Measurements from ENCODE around the gene PARP15. TPM values are rescaled to one million over a fixed set of nuclear protein-coding genes. Genes with fewer than 3 reads are reported as not detected.

Gene PARP15
- total and polyA plus RNA-seq, 4 donors, result 2.4 to 6.1 (median 4.4) TPM

DNA sequence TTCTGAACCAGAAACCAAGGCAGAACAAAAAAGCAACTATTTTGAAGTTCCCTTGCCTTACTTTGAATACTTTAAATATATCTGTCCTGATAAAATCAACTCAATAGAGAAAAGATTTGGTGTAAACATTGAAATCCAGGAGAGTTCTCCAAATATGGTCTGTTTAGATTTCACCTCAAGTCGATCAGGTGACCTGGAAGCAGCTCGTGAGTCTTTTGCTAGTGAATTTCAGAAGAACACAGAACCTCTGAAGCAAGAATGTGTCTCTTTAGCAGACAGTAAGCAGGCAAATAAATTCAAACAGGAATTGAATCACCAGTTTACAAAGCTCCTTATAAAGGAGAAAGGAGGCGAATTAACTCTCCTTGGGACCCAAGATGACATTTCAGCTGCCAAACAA is 8.7 kb upstream of the PARP15 start:
- Histone ChIP-seq H3K4me3 (no peak overlapping the region), H3K27me3 (ENCODE audit: control insufficient read depth in 3 of 3, insufficient read depth in 3 of 3, low read length in 2 of 3) (no peaks in the 10 kb centered on the region), H3K36me3 (ENCODE audit: control insufficient read depth in 4 of 4, insufficient read depth in 4 of 4, low read length in 4 of 4) (peaks cover 22 to 30% (median 28%) of the 10 kb centered on the region in 4 donors), H3K9ac (ENCODE audit: insufficient read depth in 1 of 2, low read length in 2 of 2) (no peak overlapping the region), H3K27ac (ENCODE audit: low read depth in 1 of 2, low read length in 1 of 2) (no peak overlapping the region), H3K9me3 (ENCODE audit: control insufficient read depth in 4 of 4, insufficient read depth in 3 of 4, low read length in 3 of 4) (no peaks in the 10 kb centered on the region), H3K4me1 (ENCODE audit: control insufficient read depth in 5 of 5, insufficient read depth in 5 of 5, low read length in 5 of 5) (peaks cover 0 to 10% (median 5%) of the 10 kb centered on the region in 5 donors)
- DNase-seq, result peak in 1 of 3 donors; percentile 19
- ATAC-seq (ENCODE audit: insufficient read depth, low FRiP score), result no peak
- TF ChIP-seq, protein P1, sequence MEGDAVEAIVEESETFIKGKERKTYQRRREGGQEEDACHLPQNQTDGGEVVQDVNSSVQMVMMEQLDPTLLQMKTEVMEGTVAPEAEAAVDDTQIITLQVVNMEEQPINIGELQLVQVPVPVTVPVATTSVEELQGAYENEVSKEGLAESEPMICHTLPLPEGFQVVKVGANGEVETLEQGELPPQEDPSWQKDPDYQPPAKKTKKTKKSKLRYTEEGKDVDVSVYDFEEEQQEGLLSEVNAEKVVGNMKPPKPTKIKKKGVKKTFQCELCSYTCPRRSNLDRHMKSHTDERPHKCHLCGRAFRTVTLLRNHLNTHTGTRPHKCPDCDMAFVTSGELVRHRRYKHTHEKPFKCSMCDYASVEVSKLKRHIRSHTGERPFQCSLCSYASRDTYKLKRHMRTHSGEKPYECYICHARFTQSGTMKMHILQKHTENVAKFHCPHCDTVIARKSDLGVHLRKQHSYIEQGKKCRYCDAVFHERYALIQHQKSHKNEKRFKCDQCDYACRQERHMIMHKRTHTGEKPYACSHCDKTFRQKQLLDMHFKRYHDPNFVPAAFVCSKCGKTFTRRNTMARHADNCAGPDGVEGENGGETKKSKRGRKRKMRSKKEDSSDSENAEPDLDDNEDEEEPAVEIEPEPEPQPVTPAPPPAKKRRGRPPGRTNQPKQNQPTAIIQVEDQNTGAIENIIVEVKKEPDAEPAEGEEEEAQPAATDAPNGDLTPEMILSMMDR (IDR thresholded peaks at IDR 0.05; ENCODE audit: control extremely low read depth, extremely low read depth), result no peak
- 61 to 62% methylated on average over 3 of the region's 3 CpGs for WGBS, 2 donors

DNA sequence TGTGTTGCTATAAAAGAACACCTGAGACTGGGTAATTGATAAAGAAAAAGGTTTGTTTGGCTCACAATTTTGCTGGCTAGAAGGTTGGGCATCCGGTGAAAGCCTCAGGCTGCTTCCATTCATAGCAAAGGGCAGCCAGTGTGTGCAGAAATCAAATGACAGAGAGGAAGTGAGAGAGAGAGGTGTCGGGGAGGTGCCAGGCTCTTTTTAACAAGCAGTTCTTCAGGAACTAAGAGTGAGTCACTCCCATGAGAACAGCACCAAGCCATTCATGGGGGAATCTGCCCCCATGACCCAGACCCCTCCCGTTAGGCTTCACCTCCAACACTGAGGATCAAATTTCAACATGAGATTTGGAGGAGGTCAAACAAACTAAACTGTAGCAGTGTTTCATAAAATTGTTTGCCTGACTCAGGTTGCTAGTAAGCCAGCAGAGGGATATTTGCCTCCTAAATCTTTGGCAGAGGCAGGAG is 4.5 kb upstream of the PARP15 start:
- ATAC-seq (ENCODE audit: insufficient read depth, low FRiP score) (peak; percentile 79), DNase-seq (no peak)
- H3K9ac ChIP-seq (ENCODE audit: insufficient read depth in 1 of 2, low read length in 2 of 2), result no peak overlapping the region
- H3K4me3 ChIP-seq, result no peak overlapping the region
- H3K4me1 ChIP-seq (ENCODE audit: control insufficient read depth in 5 of 5, insufficient read depth in 5 of 5, low read length in 5 of 5), result peaks cover 0 to 5% (median 2%) of the 10 kb centered on the region in 5 donors
- TF ChIP-seq, protein P1 (IDR thresholded peaks at IDR 0.05; ENCODE audit: control extremely low read depth, extremely low read depth), result no peak
- H3K27me3 ChIP-seq (ENCODE audit: control insufficient read depth in 3 of 3, insufficient read depth in 3 of 3, low read length in 2 of 3), result peaks cover 0 to 2% (median 0%) of the 10 kb centered on the region in 3 donors
- no peaks in the 10 kb centered on the region for H3K9me3 ChIP-seq (ENCODE audit: control insufficient read depth in 4 of 4, insufficient read depth in 3 of 4, low read length in 3 of 4)
- peaks cover 13 to 22% (median 21%) of the 10 kb centered on the region in 4 donors for H3K36me3 ChIP-seq (ENCODE audit: control insufficient read depth in 4 of 4, insufficient read depth in 4 of 4, low read length in 4 of 4)
- H3K27ac ChIP-seq (ENCODE audit: low read depth in 1 of 2, low read length in 1 of 2), result peak overlapping the region in 1 of 2 donors; percentile 67
- WGBS, 2 donors, result 40 to 54% methylated on average over 3 of the region's 3 CpGs

DNA sequence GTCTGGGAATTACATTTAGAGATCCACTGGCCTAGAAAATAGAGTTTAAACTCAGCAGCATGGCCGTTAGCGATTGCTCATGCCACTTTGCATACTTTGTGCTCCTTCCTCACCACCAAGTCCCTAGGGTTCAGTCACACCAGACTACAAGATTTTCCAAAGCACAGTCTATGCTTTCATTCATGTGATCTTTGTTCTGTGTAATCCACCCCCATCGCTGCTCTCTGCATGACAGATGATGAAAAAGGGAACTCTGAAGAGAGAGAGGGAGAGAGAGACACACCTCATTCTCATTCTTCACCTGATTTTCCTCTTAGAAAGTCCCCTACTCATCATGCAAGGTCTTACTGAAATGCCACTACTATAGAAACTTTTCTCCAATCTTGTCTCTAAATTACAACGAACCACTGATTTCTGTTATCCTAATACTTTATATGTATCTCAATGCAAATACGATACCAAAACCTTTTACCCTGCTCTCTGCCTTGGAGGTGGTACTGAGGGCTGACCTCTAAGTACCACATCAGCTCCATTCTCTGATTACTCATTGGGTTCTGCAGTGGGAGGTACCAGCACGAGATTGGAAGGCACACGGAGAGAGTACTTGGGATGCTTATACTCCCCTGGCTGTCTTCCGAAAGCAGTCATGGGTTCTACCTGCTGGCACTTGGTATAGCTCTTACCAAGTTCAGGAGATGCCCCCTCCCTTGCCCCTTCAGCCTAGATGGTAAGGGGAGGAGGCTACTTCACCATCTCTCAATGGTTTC is 1.1 kb upstream of the PARP15 start:
- H3K4me3 ChIP-seq, result no peak overlapping the region
- DNase-seq (no peak), ATAC-seq (ENCODE audit: insufficient read depth, low FRiP score) (no peak)
- peaks cover 0 to 8% (median 0%) of the 10 kb centered on the region in 3 donors for H3K27me3 ChIP-seq (ENCODE audit: control insufficient read depth in 3 of 3, insufficient read depth in 3 of 3, low read length in 2 of 3)
- H3K4me1 ChIP-seq (ENCODE audit: control insufficient read depth in 5 of 5, insufficient read depth in 5 of 5, low read length in 5 of 5), result peaks cover 0 to 3% (median 0%) of the 10 kb centered on the region in 5 donors
- no peak overlapping the region for H3K9ac ChIP-seq (ENCODE audit: insufficient read depth in 1 of 2, low read length in 2 of 2)
- TF ChIP-seq, protein P1 (IDR thresholded peaks at IDR 0.05; ENCODE audit: control extremely low read depth, extremely low read depth), result no peak
- WGBS, 2 donors, result 73 to 75% methylated on average over 8 of the region's 8 CpGs
- H3K27ac ChIP-seq (ENCODE audit: low read depth in 1 of 2, low read length in 1 of 2), result no peak overlapping the region
- H3K9me3 ChIP-seq (ENCODE audit: control insufficient read depth in 4 of 4, insufficient read depth in 3 of 4, low read length in 3 of 4), result no peaks in the 10 kb centered on the region
- peaks cover 3 to 6% (median 4%) of the 10 kb centered on the region in 4 donors for H3K36me3 ChIP-seq (ENCODE audit: control insufficient read depth in 4 of 4, insufficient read depth in 4 of 4, low read length in 4 of 4)

Measured in lung (tissue), 12 donors.